Islet precursor cell (in vitro differentiated cells): ENCODE results near the gene RIMS1.
A peak's percentile ranks its signal among the peaks of the same experiment; 100 is the strongest.

Source experiments
- DNase-seq: peaks from one replicate; pipeline ENCODE4 v3.0.0-alpha.2; 2018

The RIMS1 gene

GRCh38 chr6:71886184-71887005, at the start of gene RIMS1:
Gene RIMS1 (plus strand): TSS chr6:71886550. CDS start chr6:71887024, 474 bp downstream.
- DNase-seq, result peak; percentile 82

GRCh38 chr6:71851214-71851613, 35.1 kb upstream of the RIMS1 start:
- DNase-seq, result no peak

- DNase-seq, result no peak
Observed at GRCh38 chr6:71852948-71853347, 33.4 kb upstream of the RIMS1 start.

GRCh38 chr6:71855406-71855805, 30.9 kb upstream of the RIMS1 start:
- DNase-seq, result no peak

GRCh38 chr6:71879016-71879415, 7.3 kb upstream of the RIMS1 start:
- no peak for DNase-seq

GRCh38 chr6:71887006-71887743, 825 bp downstream of the RIMS1 start:
- DNase-seq, result peak; percentile 52

- no peak for DNase-seq
Observed at GRCh38 chr6:71887744-71888230, 1.4 kb downstream of the RIMS1 start.

GRCh38 chr6:71888756-71889340, 2.5 kb downstream of the RIMS1 start:
- no peak for DNase-seq

GRCh38 chr6:71889366-71889765, 3.0 kb downstream of the RIMS1 start:
- no peak for DNase-seq

- no peak for DNase-seq
Observed at GRCh38 chr6:71892641-71893040, 6.3 kb downstream of the RIMS1 start.

- DNase-seq, result no peak
Observed at GRCh38 chr6:71900642-71901041, 14.3 kb downstream of the RIMS1 start.

- no peak for DNase-seq
Observed at GRCh38 chr6:71902261-71902660, 15.9 kb downstream of the RIMS1 start.

- no peak for DNase-seq
Observed at GRCh38 chr6:71906813-71907212, 20.5 kb downstream of the RIMS1 start.

GRCh38 chr6:71908162-71908765, 21.9 kb downstream of the RIMS1 start:
- DNase-seq, result no peak

GRCh38 chr6:71913444-71914234, 27.3 kb downstream of the RIMS1 start:
- DNase-seq, result no peak

GRCh38 chr6:71929047-71929446, 42.7 kb downstream of the RIMS1 start:
- DNase-seq, result no peak

GRCh38 chr6:71933881-71934280, 47.5 kb downstream of the RIMS1 start:
- DNase-seq, result no peak

GRCh38 chr6:71965404-71965803, 79.1 kb downstream of the RIMS1 start:
- no peak for DNase-seq

- no peak for DNase-seq
Observed at GRCh38 chr6:71967436-71967835, 81.1 kb downstream of the RIMS1 start.

GRCh38 chr6:71977884-71978283, 91.5 kb downstream of the RIMS1 start:
- no peak for DNase-seq

GRCh38 chr6:71979911-71980310, 93.6 kb downstream of the RIMS1 start:
- DNase-seq, result no peak

GRCh38 chr6:71982389-71982788, 96.0 kb downstream of the RIMS1 start:
- DNase-seq, result no peak
